Smooth muscle cell (in vitro differentiated cells): ENCODE measurements around the gene PROP1. TPM values are rescaled to one million over a fixed set of nuclear protein-coding genes. Genes with fewer than 3 reads are reported as not detected.

Source experiments
- DNase-seq: peaks from one replicate; lab custom pipeline; 2025; ENCODE audit not compliant: unreplicated experiment; lab: John Stamatoyannopoulos, UW
- H2AFZ ChIP-seq: fragments of 200-600 bp; sonication (generic); 2 replicates; pipeline ENCODE4 v1.6.0; 2016; ENCODE audit warnings: antibody characterized with exemption, low read depth, mild to moderate bottlenecking
- H3F3A ChIP-seq: fragments of 200-600 bp; sonication (generic); 2 replicates; pipeline ENCODE4 v1.6.0; 2017; ENCODE audit warnings: antibody characterized with exemption, low read depth
- H3K27ac ChIP-seq: fragments of 200-600 bp; sonication (generic); 2 replicates; pipeline ENCODE4 v1.5.1; 2016; ENCODE audit warnings: low read depth, mild to moderate bottlenecking
- H3K27me3 ChIP-seq: fragments of 200-600 bp; sonication (generic); 2 replicates; pipeline ENCODE4 v1.6.1; 2016; ENCODE audit warnings: low read depth, mild to moderate bottlenecking
- H3K36me3 ChIP-seq: fragments of 200-600 bp; sonication (generic); 2 replicates; pipeline ENCODE4 v1.5.1; 2016; ENCODE audit warnings: low read depth
- H3K4me1 ChIP-seq: fragments of 200-600 bp; sonication (generic); 2 replicates; pipeline ENCODE4 v1.5.1; 2016; ENCODE audit warnings: low read depth
- H3K4me2 ChIP-seq: fragments of 200-600 bp; sonication (generic); 2 replicates; pipeline ENCODE4 v1.6.0; 2016; ENCODE audit warnings: mild to moderate bottlenecking
- H3K4me3 ChIP-seq: fragments of 200-600 bp; sonication (generic); 2 replicates; pipeline ENCODE4 v1.5.1; 2016; ENCODE audit warnings: mild to moderate bottlenecking
- H3K79me2 ChIP-seq: fragments of 200-600 bp; sonication (generic); 2 replicates; pipeline ENCODE4 v1.6.0; 2016; ENCODE audit warnings: low read depth, mild to moderate bottlenecking
- H3K9ac ChIP-seq: fragments of 200-600 bp; sonication (generic); 2 replicates; pipeline ENCODE4 v1.6.0; 2016; ENCODE audit warnings: low read depth
- H3K9me3 ChIP-seq: fragments of 200-600 bp; sonication (generic); replicated peaks from 2 replicates; pipeline ENCODE4 v1.5.1; 2016; ENCODE audit warnings: low read depth
- H4K20me1 ChIP-seq: fragments of 200-600 bp; sonication (generic); 2 replicates; pipeline ENCODE4 v1.6.0; 2016; ENCODE audit warnings: low read depth
- CTCF ChIP-seq: fragments of 200-600 bp; sonication (generic); IDR thresholded peaks from 2 replicates; pipeline ENCODE4 v1.5.1; 2017; ENCODE audit warnings: borderline replicate concordance, mild to moderate bottlenecking, antibody characterized with exemption; ENCODE audit not compliant: insufficient read depth, poor library complexity, severe bottlenecking
- WGBS: methylation state at CpG from one replicate; pipeline ENCODE4 v1.1.7; 2016; ENCODE audit warnings: low lambda C conversion rate; 5-methylcytosine and 5-hydroxymethylcytosine counted together
- polyA plus RNA-seq: library from polyadenylated mRNA; unstranded; fragments of >200 nt; fragmentation: Nextera tagmentation; extraction: Ambion mirVana; gene quantifications from 2 replicates; pipeline ENCODE4 v1.2.1, GENCODE V29; 2016
- total RNA-seq: library from RNA; depleted of rRNA; stranded (reverse); fragments of >200 nt; gene quantifications from 2 replicates; pipeline ENCODE4 v1.2.3, GENCODE V29; 2014

The PROP1 gene
- total and polyA plus RNA-seq, 2 experiments from 2014 or later = not detected

- no peak for TF ChIP-seq CTCF
- 95% methylated on average over 36 of the region's 50 CpGs for WGBS
- H3K4me1 ChIP-seq = no peaks in the 10 kb centered on the region
- H3K27me3 ChIP-seq = no peaks in the 10 kb centered on the region
- H3K4me2 ChIP-seq = no peak overlapping the region
- H3K79me2 ChIP-seq = no peaks in the 10 kb centered on the region
- H3F3A ChIP-seq = no peaks in the 10 kb centered on the region
- no peak for DNase-seq
- no peaks in the 10 kb centered on the region for H3K9me3 ChIP-seq
- H3K9ac ChIP-seq = no peak overlapping the region
- no peaks in the 10 kb centered on the region for H3K36me3 ChIP-seq
- no peak overlapping the region for H2AFZ ChIP-seq
- H3K4me3 ChIP-seq = no peak overlapping the region
- H4K20me1 ChIP-seq = no peaks in the 10 kb centered on the region
- H3K27ac ChIP-seq = no peak overlapping the region
Measured at GRCh38 chr5:177985430-177986040, 10.5 kb downstream of the PROP1 start.

GRCh38 chr5:177984584-177985206 is 11.3 kb downstream of the PROP1 start:
- TF ChIP-seq CTCF = no peak
- H3K4me3 ChIP-seq = no peak overlapping the region
- H3K27ac ChIP-seq = no peak overlapping the region
- no peak overlapping the region for H3K4me2 ChIP-seq
- H3K36me3 ChIP-seq = no peaks in the 10 kb centered on the region
- no peaks in the 10 kb centered on the region for H3K9me3 ChIP-seq
- no peak overlapping the region for H2AFZ ChIP-seq
- no peaks in the 10 kb centered on the region for H3K79me2 ChIP-seq
- H3K27me3 ChIP-seq = no peaks in the 10 kb centered on the region
- H3F3A ChIP-seq = no peaks in the 10 kb centered on the region
- 92% methylated on average over 47 of the region's 47 CpGs for WGBS
- no peak overlapping the region for H3K9ac ChIP-seq
- H3K4me1 ChIP-seq = no peaks in the 10 kb centered on the region
- H4K20me1 ChIP-seq = no peaks in the 10 kb centered on the region
- no peak for DNase-seq

- Histone ChIP-seq H3F3A (no peaks in the 10 kb centered on the region), H3K79me2 (no peaks in the 10 kb centered on the region), H2AFZ (no peak overlapping the region), H3K9me3 (no peaks in the 10 kb centered on the region), H3K9ac (no peak overlapping the region), H3K27ac (no peak overlapping the region), H3K36me3 (no peaks in the 10 kb centered on the region), H3K4me3 (no peak overlapping the region), H4K20me1 (no peaks in the 10 kb centered on the region), H3K4me1 (no peaks in the 10 kb centered on the region), H3K27me3 (no peaks in the 10 kb centered on the region), H3K4me2 (no peak overlapping the region)
- 94% methylated on average over 45 of the region's 46 CpGs for WGBS
- no peak for TF ChIP-seq CTCF
- no peak for DNase-seq
Measured at GRCh38 chr5:177983763-177984583, 12.1 kb downstream of the PROP1 start.
